Measurements from ENCODE around the gene ALDH4A1. TPM values are rescaled to one million over a fixed set of nuclear protein-coding genes. Genes with fewer than 3 reads are reported as not detected.

Gene ALDH4A1
- total and polyA plus RNA-seq, 9 of the 15 experiments (the other 6 are each of a cell fraction or from before 2014, with no cell fraction given), result 0.27 to 31.4 (median 16.6) TPM

DNA sequence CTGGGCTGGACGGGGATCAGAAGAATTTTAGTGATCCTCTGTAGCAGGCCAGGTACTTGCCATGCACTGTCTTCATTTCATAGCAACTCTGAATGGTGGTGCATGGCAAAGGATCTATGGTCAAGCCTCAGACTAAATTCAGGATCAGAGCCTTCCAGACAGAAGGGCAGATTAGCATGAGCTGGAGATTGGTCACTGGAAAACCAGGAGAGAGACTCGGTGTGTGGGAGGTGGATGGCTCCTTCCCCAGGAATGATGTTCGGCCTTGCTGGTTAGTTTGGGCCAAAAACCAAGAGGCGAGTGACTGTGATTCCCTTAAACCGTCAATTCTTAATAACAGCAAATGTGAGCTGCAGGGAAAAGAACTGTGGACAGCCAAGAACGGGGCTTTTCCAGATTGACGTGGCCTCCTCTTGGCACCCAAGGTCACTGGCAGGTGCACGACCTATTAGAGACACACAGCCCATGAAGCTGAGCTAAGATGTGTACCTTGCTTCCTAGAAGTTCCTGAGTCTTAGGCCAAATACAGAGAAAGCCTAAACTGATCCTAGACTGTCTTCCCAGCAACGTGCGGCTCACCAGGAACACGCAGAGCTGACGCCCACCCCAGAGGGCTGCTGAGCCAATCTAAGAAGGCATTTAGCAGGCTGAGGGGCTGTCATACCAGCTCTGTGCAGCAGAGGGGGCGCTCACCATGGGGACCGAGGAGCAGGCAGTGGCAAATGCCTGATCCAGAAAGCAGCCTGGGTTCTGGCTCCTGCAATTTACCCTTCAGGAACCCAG, 18.5 kb downstream of the ALDH4A1 start (continued):
- TF ChIP-seq ZNF584 (CRISPR knock-in tag; IDR thresholded peaks at IDR 0.05; ENCODE audit: low read depth), result no peak
- TF ChIP-seq ZKSCAN8 (CRISPR knock-in tag; IDR thresholded peaks at IDR 0.05), result no peak
- no peak for TF ChIP-seq KDM2B (CRISPR knock-in tag; IDR thresholded peaks at IDR 0.05)
- TF ChIP-seq HDAC8 (tag; IDR thresholded peaks at IDR 0.05), result no peak
- TF ChIP-seq RBM25 (IDR thresholded peaks at IDR 0.05; ENCODE audit: low read depth, low read length, severe bottlenecking), result no peak
- TF ChIP-seq MAFK (IDR thresholded peaks at IDR 0.05; ENCODE audit: low read length), result 0 out of 2 replicates have a peak, but pooled peaks have one; percentile 15
- TF ChIP-seq ZNF668 (CRISPR knock-in tag; IDR thresholded peaks at IDR 0.05), result no peak
- TF ChIP-seq, protein P1, sequence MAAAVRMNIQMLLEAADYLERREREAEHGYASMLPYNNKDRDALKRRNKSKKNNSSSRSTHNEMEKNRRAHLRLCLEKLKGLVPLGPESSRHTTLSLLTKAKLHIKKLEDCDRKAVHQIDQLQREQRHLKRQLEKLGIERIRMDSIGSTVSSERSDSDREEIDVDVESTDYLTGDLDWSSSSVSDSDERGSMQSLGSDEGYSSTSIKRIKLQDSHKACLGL (CRISPR knock-in tag; IDR thresholded peaks at IDR 0.05; ENCODE audit: borderline replicate concordance, poor library complexity, severe bottlenecking), result no peak
- TF ChIP-seq SMARCA4 (IDR thresholded peaks at IDR 0.05), result no peak
- TF ChIP-seq YBX1 (IDR thresholded peaks at IDR 0.05), result no peak
- TF ChIP-seq PRPF4 (IDR thresholded peaks at IDR 0.05; ENCODE audit: insufficient read depth, low read depth, low read length, poor library complexity, severe bottlenecking), result no peak
- TF ChIP-seq, protein P2, sequence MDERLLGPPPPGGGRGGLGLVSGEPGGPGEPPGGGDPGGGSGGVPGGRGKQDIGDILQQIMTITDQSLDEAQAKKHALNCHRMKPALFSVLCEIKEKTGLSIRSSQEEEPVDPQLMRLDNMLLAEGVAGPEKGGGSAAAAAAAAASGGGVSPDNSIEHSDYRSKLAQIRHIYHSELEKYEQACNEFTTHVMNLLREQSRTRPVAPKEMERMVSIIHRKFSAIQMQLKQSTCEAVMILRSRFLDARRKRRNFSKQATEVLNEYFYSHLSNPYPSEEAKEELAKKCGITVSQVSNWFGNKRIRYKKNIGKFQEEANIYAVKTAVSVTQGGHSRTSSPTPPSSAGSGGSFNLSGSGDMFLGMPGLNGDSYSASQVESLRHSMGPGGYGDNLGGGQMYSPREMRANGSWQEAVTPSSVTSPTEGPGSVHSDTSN (CRISPR knock-in tag; IDR thresholded peaks at IDR 0.05; ENCODE audit: low read depth), result no peak
- TF ChIP-seq, protein P2 (tag; conservative IDR thresholded peaks at IDR 0.05; ENCODE audit: low read depth), result no peak
- TF ChIP-seq, protein P3, sequence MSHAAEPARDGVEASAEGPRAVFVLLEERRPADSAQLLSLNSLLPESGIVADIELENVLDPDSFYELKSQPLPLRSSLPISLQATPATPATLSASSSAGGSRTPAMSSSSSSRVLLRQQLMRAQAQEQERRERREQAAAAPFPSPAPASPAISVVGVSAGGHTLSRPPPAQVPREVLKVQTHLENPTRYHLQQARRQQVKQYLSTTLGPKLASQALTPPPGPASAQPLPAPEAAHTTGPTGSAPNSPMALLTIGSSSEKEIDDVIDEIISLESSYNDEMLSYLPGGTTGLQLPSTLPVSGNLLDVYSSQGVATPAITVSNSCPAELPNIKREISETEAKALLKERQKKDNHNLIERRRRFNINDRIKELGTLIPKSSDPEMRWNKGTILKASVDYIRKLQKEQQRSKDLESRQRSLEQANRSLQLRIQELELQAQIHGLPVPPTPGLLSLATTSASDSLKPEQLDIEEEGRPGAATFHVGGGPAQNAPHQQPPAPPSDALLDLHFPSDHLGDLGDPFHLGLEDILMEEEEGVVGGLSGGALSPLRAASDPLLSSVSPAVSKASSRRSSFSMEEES (CRISPR knock-in tag; IDR thresholded peaks at IDR 0.05), result no peak
- TF ChIP-seq, protein P4, sequence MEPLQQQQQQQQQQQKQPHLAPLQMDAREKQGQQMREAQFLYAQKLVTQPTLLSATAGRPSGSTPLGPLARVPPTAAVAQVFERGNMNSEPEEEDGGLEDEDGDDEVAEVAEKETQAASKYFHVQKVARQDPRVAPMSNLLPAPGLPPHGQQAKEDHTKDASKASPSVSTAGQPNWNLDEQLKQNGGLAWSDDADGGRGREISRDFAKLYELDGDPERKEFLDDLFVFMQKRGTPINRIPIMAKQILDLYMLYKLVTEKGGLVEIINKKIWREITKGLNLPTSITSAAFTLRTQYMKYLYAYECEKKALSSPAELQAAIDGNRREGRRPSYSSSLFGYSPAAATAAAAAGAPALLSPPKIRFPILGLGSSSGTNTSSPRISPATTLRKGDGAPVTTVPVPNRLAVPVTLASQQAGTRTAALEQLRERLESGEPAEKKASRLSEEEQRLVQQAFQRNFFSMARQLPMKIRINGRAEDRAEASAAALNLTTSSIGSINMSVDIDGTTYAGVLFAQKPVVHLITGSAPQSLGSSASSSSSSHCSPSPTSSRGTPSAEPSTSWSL (CRISPR knock-in tag; IDR thresholded peaks at IDR 0.05; ENCODE audit: borderline replicate concordance), result no peak
- TF ChIP-seq, protein P5, sequence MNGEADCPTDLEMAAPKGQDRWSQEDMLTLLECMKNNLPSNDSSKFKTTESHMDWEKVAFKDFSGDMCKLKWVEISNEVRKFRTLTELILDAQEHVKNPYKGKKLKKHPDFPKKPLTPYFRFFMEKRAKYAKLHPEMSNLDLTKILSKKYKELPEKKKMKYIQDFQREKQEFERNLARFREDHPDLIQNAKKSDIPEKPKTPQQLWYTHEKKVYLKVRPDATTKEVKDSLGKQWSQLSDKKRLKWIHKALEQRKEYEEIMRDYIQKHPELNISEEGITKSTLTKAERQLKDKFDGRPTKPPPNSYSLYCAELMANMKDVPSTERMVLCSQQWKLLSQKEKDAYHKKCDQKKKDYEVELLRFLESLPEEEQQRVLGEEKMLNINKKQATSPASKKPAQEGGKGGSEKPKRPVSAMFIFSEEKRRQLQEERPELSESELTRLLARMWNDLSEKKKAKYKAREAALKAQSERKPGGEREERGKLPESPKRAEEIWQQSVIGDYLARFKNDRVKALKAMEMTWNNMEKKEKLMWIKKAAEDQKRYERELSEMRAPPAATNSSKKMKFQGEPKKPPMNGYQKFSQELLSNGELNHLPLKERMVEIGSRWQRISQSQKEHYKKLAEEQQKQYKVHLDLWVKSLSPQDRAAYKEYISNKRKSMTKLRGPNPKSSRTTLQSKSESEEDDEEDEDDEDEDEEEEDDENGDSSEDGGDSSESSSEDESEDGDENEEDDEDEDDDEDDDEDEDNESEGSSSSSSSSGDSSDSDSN (IDR thresholded peaks at IDR 0.05; ENCODE audit: borderline replicate concordance in 1 of 2, low read depth in 2 of 2, low read length in 2 of 2), result no peak
- no peak for TF ChIP-seq ZNF24 (IDR thresholded peaks at IDR 0.05)
